Measurements from ENCODE around the gene BBX. TPM values are rescaled to one million over a fixed set of nuclear protein-coding genes. Genes with fewer than 3 reads are reported as not detected.

Gene BBX
- polyA plus RNA-seq, 1 donor = 32.0 TPM

DNA sequence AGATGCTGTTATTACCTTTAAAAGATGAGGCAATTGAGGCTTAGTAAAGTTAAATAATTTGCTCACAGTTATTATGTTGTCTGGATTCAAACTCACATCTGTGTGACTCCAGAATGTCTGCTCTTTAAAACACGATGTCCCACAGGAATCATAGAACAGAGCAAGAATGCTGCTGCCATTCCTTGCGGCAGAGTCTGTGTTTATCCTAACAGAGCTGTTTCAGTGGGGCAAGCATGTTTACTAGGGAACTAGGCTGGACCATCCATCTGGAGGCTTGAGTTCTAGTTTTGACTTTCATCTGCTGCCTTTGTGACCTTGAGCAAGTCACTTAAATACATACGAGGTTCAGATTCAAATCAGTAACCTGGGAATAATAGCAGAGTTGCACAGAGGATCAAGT is 72.1 kb downstream of the BBX start:
- DNase-seq = no peak
- no peaks in the 10 kb centered on the region for H3K27me3 ChIP-seq (ENCODE audit: control insufficient read depth, insufficient read depth, low read length)
- WGBS (ENCODE audit: insufficient coverage, low lambda C conversion rate) = no CpG with 5 or more reads among the region's 3 CpGs

GRCh38 chr3:107596639-107597038 is 73.9 kb downstream of the BBX start:
- Histone ChIP-seq H3K4me1 (ENCODE audit: control insufficient read depth, insufficient read depth, low read length) (peaks cover 4% of the 10 kb centered on the region), H3K9me3 (ENCODE audit: control insufficient read depth, low read depth, low read length) (no peaks in the 10 kb centered on the region), H3K4me3 (ENCODE audit: low read length) (no peak overlapping the region), H3K27ac (ENCODE audit: low read length) (no peak overlapping the region), H3K36me3 (ENCODE audit: control insufficient read depth, insufficient read depth, low read length) (no peaks in the 10 kb centered on the region), H3K27me3 (ENCODE audit: control insufficient read depth, insufficient read depth, low read length) (no peaks in the 10 kb centered on the region)
- DNase-seq = no peak
- 85% methylated on average over 2 of the region's 3 CpGs for WGBS (ENCODE audit: insufficient coverage, low lambda C conversion rate)

More for the DNA sequence above, 72.1 kb downstream of the BBX start:
- no peaks in the 10 kb centered on the region for H3K36me3 ChIP-seq (ENCODE audit: control insufficient read depth, insufficient read depth, low read length)
- H3K4me3 ChIP-seq (ENCODE audit: low read length) = no peak overlapping the region
- H3K9me3 ChIP-seq (ENCODE audit: control insufficient read depth, low read depth, low read length) = no peaks in the 10 kb centered on the region
- H3K27ac ChIP-seq (ENCODE audit: low read length) = no peak overlapping the region
- H3K4me1 ChIP-seq (ENCODE audit: control insufficient read depth, insufficient read depth, low read length) = peaks cover 4% of the 10 kb centered on the region

DNA sequence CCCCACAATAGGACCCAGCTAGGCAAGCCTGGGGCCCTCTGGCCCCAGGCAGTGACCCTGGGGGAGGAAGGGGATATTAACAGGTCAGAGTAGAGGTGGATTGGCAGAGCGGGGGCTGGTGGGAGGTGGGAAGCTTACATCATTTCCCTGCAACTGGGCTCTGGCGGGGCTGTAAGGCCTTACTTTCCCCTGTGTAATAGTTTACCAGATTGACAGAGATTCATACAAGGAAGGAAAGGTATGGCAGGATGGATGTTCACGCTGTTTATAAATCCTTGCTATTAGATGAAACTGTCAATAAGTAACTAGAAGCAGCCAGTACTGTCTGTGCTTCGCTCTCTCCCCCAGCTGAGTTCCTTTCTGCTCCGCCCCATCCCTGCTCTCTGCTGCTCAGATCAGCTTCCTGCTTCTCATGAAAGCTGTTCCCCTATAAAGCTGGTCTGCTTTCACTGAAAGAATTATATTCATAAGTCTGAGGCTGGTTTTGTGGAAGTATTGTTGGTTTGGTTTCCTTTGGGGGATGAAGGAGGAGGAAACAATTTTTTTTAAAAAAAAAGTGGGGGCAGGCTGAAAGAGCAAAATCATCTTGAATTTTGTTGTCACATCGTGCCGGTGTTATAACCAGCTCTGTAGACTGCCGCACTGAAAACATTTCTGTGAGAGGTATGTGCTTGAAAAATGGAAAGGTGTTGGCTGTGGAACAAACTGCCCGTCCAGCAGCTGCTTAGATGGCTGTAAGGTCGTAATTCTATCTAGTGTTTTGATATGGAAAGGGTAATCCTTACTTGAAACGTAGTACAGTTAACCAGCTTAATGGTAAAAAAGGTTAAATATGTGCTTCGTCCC is 76.4 kb downstream of the BBX start:
- peak; percentile 52 to 84 for DNase-seq
- no peaks in the 10 kb centered on the region for H3K9me3 ChIP-seq (ENCODE audit: control insufficient read depth, low read depth, low read length)
- peak overlapping the region; percentile 43 for H3K4me3 ChIP-seq (ENCODE audit: low read length)
- H3K27me3 ChIP-seq (ENCODE audit: control insufficient read depth, insufficient read depth, low read length) = no peaks in the 10 kb centered on the region
- peaks cover 4% of the 10 kb centered on the region for H3K4me1 ChIP-seq (ENCODE audit: control insufficient read depth, insufficient read depth, low read length)
- WGBS (ENCODE audit: insufficient coverage, low lambda C conversion rate) = 0% methylated on average over 6 of the region's 12 CpGs
- H3K36me3 ChIP-seq (ENCODE audit: control insufficient read depth, insufficient read depth, low read length) = no peaks in the 10 kb centered on the region
- peak overlapping the region; percentile 70 for H3K27ac ChIP-seq (ENCODE audit: low read length)

DNA sequence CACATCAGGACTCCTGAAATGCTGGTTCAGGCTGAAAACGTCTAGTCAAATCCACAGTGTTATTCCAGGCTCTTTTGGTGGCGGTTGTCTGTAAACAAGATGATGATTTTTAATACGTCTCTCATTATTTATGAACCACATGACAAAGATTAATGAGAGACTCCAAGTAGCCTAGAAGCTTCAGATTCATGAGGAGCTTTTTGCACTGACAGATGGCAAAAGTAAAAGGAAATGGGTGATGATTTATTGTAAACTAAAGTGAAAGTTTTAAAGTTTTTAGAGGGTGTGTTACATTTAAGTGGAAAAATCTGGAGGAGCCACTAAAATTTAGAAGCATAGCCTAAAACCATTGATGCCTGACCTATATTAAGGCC is 77.0 kb downstream of the BBX start:
- no CpG with 5 or more reads among the region's 3 CpGs for WGBS (ENCODE audit: insufficient coverage, low lambda C conversion rate)
- Histone ChIP-seq H3K27ac (ENCODE audit: low read length) (peak overlapping the region; percentile 70), H3K36me3 (ENCODE audit: control insufficient read depth, insufficient read depth, low read length) (no peaks in the 10 kb centered on the region), H3K4me3 (ENCODE audit: low read length) (peak overlapping the region; percentile 43), H3K4me1 (ENCODE audit: control insufficient read depth, insufficient read depth, low read length) (peaks cover 4% of the 10 kb centered on the region), H3K9me3 (ENCODE audit: control insufficient read depth, low read depth, low read length) (no peaks in the 10 kb centered on the region), H3K27me3 (ENCODE audit: control insufficient read depth, insufficient read depth, low read length) (no peaks in the 10 kb centered on the region)
- peak in 1 of 2 donors; percentile 46 for DNase-seq

- Histone ChIP-seq H3K4me1 (ENCODE audit: control insufficient read depth, insufficient read depth, low read length) (peaks cover 4% of the 10 kb centered on the region), H3K9me3 (ENCODE audit: control insufficient read depth, low read depth, low read length) (no peaks in the 10 kb centered on the region), H3K27ac (ENCODE audit: low read length) (no peak overlapping the region), H3K27me3 (ENCODE audit: control insufficient read depth, insufficient read depth, low read length) (no peaks in the 10 kb centered on the region), H3K36me3 (ENCODE audit: control insufficient read depth, insufficient read depth, low read length) (no peaks in the 10 kb centered on the region), H3K4me3 (ENCODE audit: low read length) (no peak overlapping the region)
- no CpG with 5 or more reads among the region's 1 CpG for WGBS (ENCODE audit: insufficient coverage, low lambda C conversion rate)
- DNase-seq = no peak
Measured at GRCh38 chr3:107600780-107601179, 78.0 kb downstream of the BBX start.

GRCh38 chr3:107604057-107604822 is 81.5 kb downstream of the BBX start:
- H3K27me3 ChIP-seq (ENCODE audit: control insufficient read depth, insufficient read depth, low read length) = no peaks in the 10 kb centered on the region
- peak in 1 of 2 donors; percentile 10 for DNase-seq
- peaks cover 2% of the 10 kb centered on the region for H3K9me3 ChIP-seq (ENCODE audit: control insufficient read depth, low read depth, low read length)
- no peak overlapping the region for H3K4me3 ChIP-seq (ENCODE audit: low read length)
- H3K4me1 ChIP-seq (ENCODE audit: control insufficient read depth, insufficient read depth, low read length) = no peaks in the 10 kb centered on the region
- H3K36me3 ChIP-seq (ENCODE audit: control insufficient read depth, insufficient read depth, low read length) = no peaks in the 10 kb centered on the region
- H3K27ac ChIP-seq (ENCODE audit: low read length) = no peak overlapping the region
- WGBS (ENCODE audit: insufficient coverage, low lambda C conversion rate) = 83% methylated on average over 2 of the region's 7 CpGs

GRCh38 chr3:107611775-107612469 is 89.2 kb downstream of the BBX start:
- no peaks in the 10 kb centered on the region for H3K4me1 ChIP-seq (ENCODE audit: control insufficient read depth, insufficient read depth, low read length)
- H3K27me3 ChIP-seq (ENCODE audit: control insufficient read depth, insufficient read depth, low read length) = no peaks in the 10 kb centered on the region
- H3K36me3 ChIP-seq (ENCODE audit: control insufficient read depth, insufficient read depth, low read length) = no peaks in the 10 kb centered on the region
- no peak overlapping the region for H3K4me3 ChIP-seq (ENCODE audit: low read length)
- no peak overlapping the region for H3K27ac ChIP-seq (ENCODE audit: low read length)
- peaks cover 6% of the 10 kb centered on the region for H3K9me3 ChIP-seq (ENCODE audit: control insufficient read depth, low read depth, low read length)
- no peak for DNase-seq
- WGBS (ENCODE audit: insufficient coverage, low lambda C conversion rate) = no CpG with 5 or more reads among the region's 1 CpG

DNA sequence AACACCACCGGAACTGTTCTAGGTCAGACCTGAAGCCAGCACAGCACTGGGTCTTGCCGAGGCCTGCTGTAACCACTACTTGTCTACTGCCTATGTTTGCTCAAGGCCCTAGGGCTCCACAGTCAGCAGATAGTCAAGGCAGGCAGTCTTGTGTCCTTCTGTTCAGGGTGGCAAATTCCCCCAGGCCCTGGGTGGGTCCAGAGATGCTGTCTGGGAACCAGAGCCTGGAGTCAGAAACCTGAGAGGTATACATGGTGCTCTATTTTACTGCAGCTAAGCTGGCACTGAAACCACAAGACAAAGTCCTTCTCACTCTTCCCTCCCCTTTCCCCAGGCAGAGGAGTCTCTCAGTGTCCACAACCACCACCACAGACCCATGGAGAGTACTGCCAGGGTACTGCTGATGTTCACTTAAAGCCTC is 89.9 kb downstream of the BBX start:
- Histone ChIP-seq H3K27ac (ENCODE audit: low read length) (no peak overlapping the region), H3K4me3 (ENCODE audit: low read length) (no peak overlapping the region), H3K36me3 (ENCODE audit: control insufficient read depth, insufficient read depth, low read length) (no peaks in the 10 kb centered on the region), H3K4me1 (ENCODE audit: control insufficient read depth, insufficient read depth, low read length) (no peaks in the 10 kb centered on the region), H3K9me3 (ENCODE audit: control insufficient read depth, low read depth, low read length) (peaks cover 6% of the 10 kb centered on the region), H3K27me3 (ENCODE audit: control insufficient read depth, insufficient read depth, low read length) (no peaks in the 10 kb centered on the region)
- DNase-seq = no peak
- no CpG with 5 or more reads among the region's 2 CpGs for WGBS (ENCODE audit: insufficient coverage, low lambda C conversion rate)

DNA sequence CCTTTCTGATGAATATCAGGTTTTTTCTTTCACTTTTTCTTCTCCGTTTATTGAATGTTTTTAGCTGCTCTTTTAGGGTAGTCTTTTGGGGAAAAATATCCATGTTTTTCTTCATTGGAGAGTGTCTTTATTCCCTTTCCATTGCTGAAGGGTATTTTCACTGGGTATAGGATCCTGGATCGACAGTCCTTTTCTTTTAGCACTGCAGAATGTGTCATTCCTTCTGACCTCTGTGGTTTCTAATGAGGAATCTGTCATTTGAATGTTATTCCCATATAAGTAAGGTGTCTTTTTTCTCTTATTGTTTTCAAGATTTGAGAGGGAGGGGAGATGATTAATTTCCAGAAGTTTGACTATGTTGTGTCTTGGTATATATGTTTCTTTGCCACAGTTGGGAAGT is 96.8 kb downstream of the BBX start:
- Histone ChIP-seq H3K4me1 (ENCODE audit: control insufficient read depth, insufficient read depth, low read length) (no peaks in the 10 kb centered on the region), H3K9me3 (ENCODE audit: control insufficient read depth, low read depth, low read length) (no peaks in the 10 kb centered on the region), H3K27ac (ENCODE audit: low read length) (no peak overlapping the region), H3K36me3 (ENCODE audit: control insufficient read depth, insufficient read depth, low read length) (no peaks in the 10 kb centered on the region), H3K27me3 (ENCODE audit: control insufficient read depth, insufficient read depth, low read length) (no peaks in the 10 kb centered on the region), H3K4me3 (ENCODE audit: low read length) (no peak overlapping the region)
- WGBS (ENCODE audit: insufficient coverage, low lambda C conversion rate) = 100% methylated on average over 2 of the region's 2 CpGs
- no peak for DNase-seq

- Histone ChIP-seq H3K27ac (ENCODE audit: low read length) (no peak overlapping the region), H3K9me3 (ENCODE audit: control insufficient read depth, low read depth, low read length) (no peaks in the 10 kb centered on the region), H3K27me3 (ENCODE audit: control insufficient read depth, insufficient read depth, low read length) (no peaks in the 10 kb centered on the region), H3K4me1 (ENCODE audit: control insufficient read depth, insufficient read depth, low read length) (no peaks in the 10 kb centered on the region), H3K36me3 (ENCODE audit: control insufficient read depth, insufficient read depth, low read length) (no peaks in the 10 kb centered on the region), H3K4me3 (ENCODE audit: low read length) (no peak overlapping the region)
- no peak for DNase-seq
- no CpG with 5 or more reads among the region's 3 CpGs for WGBS (ENCODE audit: insufficient coverage, low lambda C conversion rate)
Measured at GRCh38 chr3:107620534-107620933, 97.8 kb downstream of the BBX start.
